ENCODE data around the gene PLK5. TPM values are rescaled to one million over a fixed set of nuclear protein-coding genes. Genes with fewer than 3 reads are reported as not detected.
"Not testable (repeated sequence)": the region's sequence is repeated elsewhere in the genome, so short reads cannot be mapped to it uniquely, and the experiment has no call there.

The PLK5 gene
- total RNA-seq, result 0.38 to 0.51 TPM (median 0.38 TPM) in 3 replicates

GRCh38 chr19:1523412-1524286, at the start of gene PLK5:
Gene PLK5 (plus strand): TSS chr19:1524077. CDS start chr19:1526997, 2,920 bp downstream.
- Mint-ChIP-seq H3K9me3 (no peaks in the 10 kb centered on the region), H3K4me1 (peaks cover 4% of the 10 kb centered on the region), H3K27ac (no peak within 1 kb of the TSS), H3K4me3 (peak within 1 kb of the TSS; percentile 56), H3K36me3 (no peaks in the 10 kb centered on the region), H3K27me3 (ENCODE audit: low read depth) (peaks cover 71% of the 10 kb centered on the region)
- TF ChIP-seq CTCF (IDR thresholded peaks at IDR 0.05; ENCODE audit: unreplicated experiment), result no peak
- DNase-seq (ENCODE audit: low spot score in 2 of 2, unreplicated experiment in 2 of 2), result peak in 1 of 2 experiments; percentile 61

DNA sequence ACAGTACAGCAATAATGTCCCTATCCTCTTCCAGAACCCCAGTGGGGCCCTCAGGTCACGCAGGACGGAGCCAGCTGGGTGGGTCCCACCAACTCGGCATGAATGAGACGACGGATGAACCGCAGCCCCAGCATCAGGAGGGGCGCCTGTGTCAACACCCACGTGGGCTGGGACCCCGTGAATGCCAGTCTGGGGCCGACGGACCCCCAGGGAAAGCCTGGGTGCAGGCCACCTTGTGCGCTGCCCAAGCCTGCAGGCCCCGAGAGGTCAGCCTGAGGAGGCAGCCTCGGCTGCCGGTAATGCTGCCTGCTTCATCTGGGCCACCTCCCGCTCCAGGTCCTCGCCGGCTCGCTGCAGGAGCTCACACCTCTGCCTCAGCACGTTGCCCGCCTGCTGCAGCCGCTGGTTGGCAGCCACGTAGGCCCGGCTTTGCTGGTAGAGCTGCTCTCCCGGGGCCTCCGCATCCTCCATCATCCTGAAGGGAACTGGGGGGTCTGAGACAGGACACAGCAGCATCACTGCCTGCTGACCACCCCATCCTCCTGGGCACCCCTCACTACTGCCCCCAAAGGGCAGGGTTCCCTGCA, 49.0 kb upstream of the PLK5 start:
- DNase-seq (ENCODE audit: low spot score in 2 of 2, unreplicated experiment in 2 of 2), result no peak
- H3K36me3 Mint-ChIP-seq, result no peaks in the 10 kb centered on the region
- peaks cover 11% of the 10 kb centered on the region for H3K4me1 Mint-ChIP-seq
- H3K4me3 Mint-ChIP-seq, result no peak overlapping the region
- no peak overlapping the region for H3K27ac Mint-ChIP-seq
- no peaks in the 10 kb centered on the region for H3K9me3 Mint-ChIP-seq
- H3K27me3 Mint-ChIP-seq (ENCODE audit: low read depth), result peaks cover 39% of the 10 kb centered on the region
- TF ChIP-seq CTCF (IDR thresholded peaks at IDR 0.05; ENCODE audit: unreplicated experiment), result no peak

- H3K9me3 Mint-ChIP-seq, result no peaks in the 10 kb centered on the region
- H3K27me3 Mint-ChIP-seq (ENCODE audit: low read depth), result peaks cover 29% of the 10 kb centered on the region
- H3K36me3 Mint-ChIP-seq, result no peaks in the 10 kb centered on the region
- H3K27ac Mint-ChIP-seq, result no peak overlapping the region
- peaks cover 6% of the 10 kb centered on the region for H3K4me1 Mint-ChIP-seq
- no peak for DNase-seq (ENCODE audit: low spot score in 2 of 2, unreplicated experiment in 2 of 2)
- TF ChIP-seq CTCF (IDR thresholded peaks at IDR 0.05; ENCODE audit: unreplicated experiment), result no peak
- no peak overlapping the region for H3K4me3 Mint-ChIP-seq
These were observed 48.0 kb upstream of the PLK5 start for GRCh38 chr19:1475751-1476437.

DNA sequence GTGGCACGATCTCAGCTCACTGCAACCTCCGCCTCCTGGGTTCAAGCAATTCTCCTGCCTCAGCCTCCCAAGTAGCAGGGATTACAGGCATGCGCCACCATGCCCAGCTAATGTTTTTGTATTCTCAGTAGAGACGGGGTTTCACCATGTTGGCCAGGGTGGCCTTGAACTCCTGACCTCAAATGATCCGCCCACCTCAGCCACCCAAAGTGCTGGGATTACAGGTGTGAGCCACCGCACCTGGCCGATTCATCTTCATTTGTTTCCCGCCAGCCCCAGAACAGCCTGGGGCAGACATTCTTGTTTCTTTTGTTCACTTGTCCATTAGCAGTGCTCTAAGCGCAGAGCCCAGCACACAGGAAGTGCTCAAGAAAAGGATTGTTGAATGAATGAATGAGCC, 46.8 kb upstream of the PLK5 start:
- peaks cover 18% of the 10 kb centered on the region for H3K27me3 Mint-ChIP-seq (ENCODE audit: low read depth)
- not testable (repeated sequence) for DNase-seq (ENCODE audit: low spot score in 2 of 2, unreplicated experiment in 2 of 2); H3K36me3 Mint-ChIP-seq; H3K27ac Mint-ChIP-seq; H3K4me1 Mint-ChIP-seq; H3K9me3 Mint-ChIP-seq
- H3K4me3 Mint-ChIP-seq, result peak overlapping the region; percentile 39

DNA sequence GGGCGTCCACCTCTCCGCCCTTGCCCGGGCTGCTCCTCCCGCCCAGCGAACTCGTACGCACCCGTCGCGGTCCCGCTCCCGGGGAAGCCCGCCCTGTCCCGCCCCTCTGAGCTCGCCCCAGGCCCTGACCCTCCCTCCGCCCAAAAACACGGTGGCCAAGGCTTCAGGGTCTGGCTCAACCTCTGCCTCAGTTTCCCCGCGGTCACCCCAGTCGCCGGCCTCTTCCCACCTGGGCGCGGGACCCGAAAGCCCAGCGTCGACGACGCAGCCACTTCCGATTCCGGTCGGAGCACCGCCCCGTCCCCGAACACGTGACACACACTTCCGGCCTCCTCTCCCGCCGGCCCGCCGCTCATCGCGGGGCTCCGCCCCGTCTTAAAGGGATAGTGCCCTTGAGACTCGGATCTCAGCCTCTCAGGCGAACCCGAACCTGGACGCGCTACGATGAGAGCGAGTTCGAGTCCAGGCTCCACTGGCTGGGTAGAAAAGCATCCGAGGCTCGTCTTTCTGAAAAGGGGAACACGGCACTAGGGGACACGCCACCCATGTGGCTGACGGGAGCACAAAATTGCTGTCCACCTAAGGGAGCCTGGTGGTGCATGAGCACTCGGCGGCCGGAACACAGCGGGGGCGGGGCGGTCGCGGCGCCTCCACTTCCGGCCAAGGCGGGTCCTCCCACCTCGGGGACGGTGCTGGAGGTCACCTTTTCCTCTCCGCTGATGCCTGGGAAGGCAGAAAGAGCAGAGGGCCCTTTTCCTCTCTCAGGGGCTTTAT, 44.8 kb upstream of the PLK5 start, which contains the start of gene C19orf25:
Gene C19orf25 (minus strand): TSS at position 282 of the 774 bp plus-strand sequence. CDS start 312 bp downstream, outside the sequence.
- peak; percentile 86 to 93 for DNase-seq (ENCODE audit: low spot score in 2 of 2, unreplicated experiment in 2 of 2)
- H3K9me3 Mint-ChIP-seq, result no peaks in the 10 kb centered on the region
- peaks cover 2% of the 10 kb centered on the region for H3K36me3 Mint-ChIP-seq
- no peak for TF ChIP-seq CTCF (IDR thresholded peaks at IDR 0.05; ENCODE audit: unreplicated experiment)
- H3K4me1 Mint-ChIP-seq, result peaks cover 4% of the 10 kb centered on the region
- H3K27ac Mint-ChIP-seq, result peak within 1 kb of the TSS; percentile 94
- peak within 1 kb of the TSS; percentile 95 for H3K4me3 Mint-ChIP-seq
- peaks cover 2% of the 10 kb centered on the region for H3K27me3 Mint-ChIP-seq (ENCODE audit: low read depth)
